ENCODE results near the gene ACKR3. TPM values are rescaled to one million over a fixed set of nuclear protein-coding genes. Genes with fewer than 3 reads are reported as not detected.

Gene ACKR3
- total RNA-seq, 4 donors from 2014 or later = 24.9 to 52.9 (median 51.0) TPM

DNA sequence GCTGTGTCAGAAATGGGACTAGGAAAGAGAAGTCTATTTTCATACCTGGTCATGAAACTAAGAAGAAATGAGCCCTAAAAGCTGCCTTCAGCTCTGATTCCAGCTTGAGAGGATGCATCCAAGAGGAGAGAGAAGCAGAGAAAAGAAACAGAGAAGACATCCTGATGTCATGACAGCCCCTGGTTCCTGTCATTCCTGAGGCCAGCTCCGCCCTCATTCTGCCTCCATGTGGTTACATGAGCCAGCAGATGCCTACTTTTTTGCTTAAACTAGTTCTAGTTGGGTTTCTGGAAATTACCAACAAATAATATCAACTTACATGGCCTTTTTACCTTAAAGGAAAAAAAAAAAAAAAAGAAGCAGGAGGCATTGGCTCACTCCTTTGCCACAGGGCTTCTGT is 14.1 kb upstream of the ACKR3 start:
- peaks cover 0 to 8% (median 0%) of the 10 kb centered on the region in 4 donors for H3K27me3 ChIP-seq
- DNase-seq (ENCODE audit: extremely low spot score) = no peak
- H3K27ac ChIP-seq (replicated peaks in 1 of 4) = no peak overlapping the region
- H3K9me3 ChIP-seq = peaks cover 0 to 9% (median 5%) of the 10 kb centered on the region in 4 donors
- H3K36me3 ChIP-seq = no peaks in the 10 kb centered on the region
- no peak overlapping the region for H3K4me3 ChIP-seq
- no peaks in the 10 kb centered on the region for H3K4me1 ChIP-seq
- 83% methylated on average over 1 of the region's 1 CpG for WGBS
- intact Hi-C loops (cut with DNase I) = no loop called here
- TF ChIP-seq, protein P1, sequence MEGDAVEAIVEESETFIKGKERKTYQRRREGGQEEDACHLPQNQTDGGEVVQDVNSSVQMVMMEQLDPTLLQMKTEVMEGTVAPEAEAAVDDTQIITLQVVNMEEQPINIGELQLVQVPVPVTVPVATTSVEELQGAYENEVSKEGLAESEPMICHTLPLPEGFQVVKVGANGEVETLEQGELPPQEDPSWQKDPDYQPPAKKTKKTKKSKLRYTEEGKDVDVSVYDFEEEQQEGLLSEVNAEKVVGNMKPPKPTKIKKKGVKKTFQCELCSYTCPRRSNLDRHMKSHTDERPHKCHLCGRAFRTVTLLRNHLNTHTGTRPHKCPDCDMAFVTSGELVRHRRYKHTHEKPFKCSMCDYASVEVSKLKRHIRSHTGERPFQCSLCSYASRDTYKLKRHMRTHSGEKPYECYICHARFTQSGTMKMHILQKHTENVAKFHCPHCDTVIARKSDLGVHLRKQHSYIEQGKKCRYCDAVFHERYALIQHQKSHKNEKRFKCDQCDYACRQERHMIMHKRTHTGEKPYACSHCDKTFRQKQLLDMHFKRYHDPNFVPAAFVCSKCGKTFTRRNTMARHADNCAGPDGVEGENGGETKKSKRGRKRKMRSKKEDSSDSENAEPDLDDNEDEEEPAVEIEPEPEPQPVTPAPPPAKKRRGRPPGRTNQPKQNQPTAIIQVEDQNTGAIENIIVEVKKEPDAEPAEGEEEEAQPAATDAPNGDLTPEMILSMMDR (IDR thresholded peaks at IDR 0.05) = no peak
- TF ChIP-seq POLR2AphosphoS5 (IDR thresholded peaks at IDR 0.05) (no peak), POLR2A (IDR thresholded peaks at IDR 0.05; ENCODE audit: low read depth) (no peak), EP300 (IDR thresholded peaks at IDR 0.05) (no peak)

DNA sequence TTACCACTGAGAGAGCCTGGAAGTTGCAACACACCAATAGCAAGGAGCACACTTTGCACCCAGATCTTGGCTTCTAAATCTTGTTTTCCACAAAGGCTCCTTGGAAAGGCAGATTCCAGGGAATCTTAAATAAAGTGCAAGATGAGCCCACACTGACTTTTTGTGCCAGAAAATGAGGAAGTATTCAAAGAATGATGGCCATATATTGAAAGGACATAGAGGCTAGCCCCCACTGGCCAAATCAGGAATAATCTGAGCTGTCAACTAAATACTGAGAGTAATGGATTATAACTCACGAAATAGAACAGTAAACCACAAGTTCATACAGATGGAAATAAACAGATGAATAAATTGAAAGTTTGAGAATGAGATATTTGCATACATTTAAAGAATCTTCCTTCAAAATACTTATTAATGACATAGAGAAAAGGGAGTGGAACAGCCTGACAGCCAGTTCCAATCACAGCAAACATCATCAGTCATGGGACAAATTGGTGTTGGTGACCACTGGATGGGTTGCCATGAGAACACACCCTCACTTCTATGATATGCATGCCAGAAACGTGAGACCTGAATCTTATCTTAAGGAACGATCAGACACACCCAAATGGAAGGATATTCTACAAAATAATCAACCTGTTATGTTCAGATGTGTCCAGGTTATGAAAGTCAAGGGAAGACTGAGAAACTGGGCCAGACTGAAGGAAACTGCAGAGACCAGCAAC is 12.2 kb upstream of the ACKR3 start:
- DNase-seq (ENCODE audit: extremely low spot score) = no peak
- Histone ChIP-seq H3K36me3 (no peaks in the 10 kb centered on the region), H3K27me3 (peaks cover 0 to 8% (median 0%) of the 10 kb centered on the region in 4 donors), H3K4me1 (no peaks in the 10 kb centered on the region), H3K9me3 (peaks cover 0 to 9% (median 5%) of the 10 kb centered on the region in 4 donors), H3K27ac (replicated peaks in 1 of 4) (no peak overlapping the region), H3K4me3 (no peak overlapping the region)
- TF ChIP-seq POLR2AphosphoS5 (IDR thresholded peaks at IDR 0.05) = no peak
- TF ChIP-seq, protein P1 (IDR thresholded peaks at IDR 0.05) = no peak
- no peak for TF ChIP-seq EP300 (IDR thresholded peaks at IDR 0.05)
- no peak for TF ChIP-seq POLR2A (IDR thresholded peaks at IDR 0.05; ENCODE audit: low read depth)
- 73% methylated on average over 3 of the region's 3 CpGs for WGBS
- intact Hi-C loops (cut with DNase I) = no loop called here

DNA sequence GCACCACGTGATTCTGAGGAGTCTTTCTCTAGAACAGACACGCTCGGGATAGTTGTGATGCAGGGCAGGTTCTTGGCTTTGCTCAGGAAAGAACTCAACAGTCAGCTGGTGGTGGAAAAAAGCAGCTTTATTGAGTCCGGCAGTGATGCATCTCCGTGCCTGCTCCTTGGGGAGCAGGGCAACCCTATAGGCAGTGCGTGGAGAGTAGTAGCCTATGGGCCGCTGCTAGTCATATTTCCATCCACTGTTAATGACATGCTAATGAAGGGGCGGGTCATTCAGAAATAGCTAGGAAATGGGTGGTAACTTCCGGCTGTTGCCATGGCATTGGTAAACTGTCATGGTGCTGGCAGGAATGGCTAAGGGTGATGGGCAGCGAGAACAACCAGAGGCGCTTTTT is 11.6 kb upstream of the ACKR3 start:
- intact Hi-C loops (cut with DNase I) = no loop called here
- Histone ChIP-seq H3K27me3 (peaks cover 0 to 8% (median 0%) of the 10 kb centered on the region in 4 donors), H3K27ac (replicated peaks in 1 of 4) (no peak overlapping the region), H3K36me3 (no peaks in the 10 kb centered on the region), H3K4me3 (no peak overlapping the region), H3K4me1 (no peaks in the 10 kb centered on the region), H3K9me3 (peaks cover 0 to 9% (median 5%) of the 10 kb centered on the region in 4 donors)
- no peak for TF ChIP-seq POLR2A (IDR thresholded peaks at IDR 0.05; ENCODE audit: low read depth)
- no peak for TF ChIP-seq POLR2AphosphoS5 (IDR thresholded peaks at IDR 0.05)
- TF ChIP-seq, protein P1 (IDR thresholded peaks at IDR 0.05) = no peak
- TF ChIP-seq EP300 (IDR thresholded peaks at IDR 0.05) = no peak
- DNase-seq (ENCODE audit: extremely low spot score) = no peak
- 94% methylated on average over 11 of the region's 11 CpGs for WGBS

DNA sequence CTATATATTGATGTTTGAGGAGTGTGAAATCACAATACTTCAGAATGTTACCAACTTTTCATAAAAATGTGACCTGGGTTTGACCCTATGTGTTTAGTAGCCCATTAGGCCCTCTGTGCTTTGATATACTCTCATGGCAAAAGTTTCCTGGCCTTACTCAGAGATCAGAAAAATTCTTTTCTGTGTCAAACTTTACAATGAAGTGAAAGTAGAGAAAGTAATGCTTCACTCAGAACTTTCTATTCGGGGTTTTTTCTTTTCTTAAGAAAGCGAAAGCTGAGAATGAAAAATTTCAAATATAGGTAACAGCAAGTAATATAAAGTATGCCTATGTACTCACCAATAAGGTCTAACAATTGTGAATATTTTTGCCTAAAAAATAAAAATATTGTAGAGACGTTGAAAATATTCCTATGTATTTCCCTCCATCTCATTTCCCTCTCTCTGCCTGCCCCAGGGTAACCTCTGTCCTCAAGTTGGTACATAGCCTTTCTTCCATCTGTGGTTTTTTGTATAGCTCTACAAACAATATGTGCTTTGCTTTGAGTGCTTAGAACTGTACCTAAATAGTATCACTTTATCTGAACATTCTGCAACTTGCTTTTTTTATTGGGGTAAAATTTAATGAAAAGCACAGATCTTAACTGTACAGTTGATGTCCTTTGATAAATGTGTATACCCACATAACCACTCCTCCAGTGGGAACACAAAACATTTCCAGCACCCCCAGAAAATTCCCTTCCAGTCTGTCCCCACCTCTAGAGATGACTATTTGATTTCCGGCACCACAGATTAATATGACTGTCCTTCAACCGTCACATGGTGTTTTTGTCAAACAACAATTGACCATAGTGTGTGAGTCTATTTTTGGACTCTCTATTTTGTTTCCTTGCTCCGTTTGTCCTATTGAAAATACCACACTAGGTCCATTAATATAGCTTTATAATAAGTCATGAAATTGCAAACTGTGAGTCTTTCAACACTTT is 10.3 kb upstream of the ACKR3 start:
- no peak overlapping the region for H3K27ac ChIP-seq (replicated peaks in 1 of 4)
- intact Hi-C loops (cut with DNase I) = no loop called here
- DNase-seq (ENCODE audit: extremely low spot score) = no peak
- H3K4me3 ChIP-seq = no peak overlapping the region
- no peaks in the 10 kb centered on the region for H3K36me3 ChIP-seq
- no peak for TF ChIP-seq POLR2A (IDR thresholded peaks at IDR 0.05; ENCODE audit: low read depth)
- TF ChIP-seq, protein P1 (IDR thresholded peaks at IDR 0.05) = no peak
- no peak for TF ChIP-seq EP300 (IDR thresholded peaks at IDR 0.05)
- no peak for TF ChIP-seq POLR2AphosphoS5 (IDR thresholded peaks at IDR 0.05)
- peaks cover 0 to 6% (median 4%) of the 10 kb centered on the region in 4 donors for H3K9me3 ChIP-seq
- H3K27me3 ChIP-seq = peaks cover 0 to 6% (median 0%) of the 10 kb centered on the region in 4 donors
- no peaks in the 10 kb centered on the region for H3K4me1 ChIP-seq
- 82% methylated on average over 6 of the region's 6 CpGs for WGBS
